ENCODE results near the gene SELPLG.

SELPLG gene

DNA sequence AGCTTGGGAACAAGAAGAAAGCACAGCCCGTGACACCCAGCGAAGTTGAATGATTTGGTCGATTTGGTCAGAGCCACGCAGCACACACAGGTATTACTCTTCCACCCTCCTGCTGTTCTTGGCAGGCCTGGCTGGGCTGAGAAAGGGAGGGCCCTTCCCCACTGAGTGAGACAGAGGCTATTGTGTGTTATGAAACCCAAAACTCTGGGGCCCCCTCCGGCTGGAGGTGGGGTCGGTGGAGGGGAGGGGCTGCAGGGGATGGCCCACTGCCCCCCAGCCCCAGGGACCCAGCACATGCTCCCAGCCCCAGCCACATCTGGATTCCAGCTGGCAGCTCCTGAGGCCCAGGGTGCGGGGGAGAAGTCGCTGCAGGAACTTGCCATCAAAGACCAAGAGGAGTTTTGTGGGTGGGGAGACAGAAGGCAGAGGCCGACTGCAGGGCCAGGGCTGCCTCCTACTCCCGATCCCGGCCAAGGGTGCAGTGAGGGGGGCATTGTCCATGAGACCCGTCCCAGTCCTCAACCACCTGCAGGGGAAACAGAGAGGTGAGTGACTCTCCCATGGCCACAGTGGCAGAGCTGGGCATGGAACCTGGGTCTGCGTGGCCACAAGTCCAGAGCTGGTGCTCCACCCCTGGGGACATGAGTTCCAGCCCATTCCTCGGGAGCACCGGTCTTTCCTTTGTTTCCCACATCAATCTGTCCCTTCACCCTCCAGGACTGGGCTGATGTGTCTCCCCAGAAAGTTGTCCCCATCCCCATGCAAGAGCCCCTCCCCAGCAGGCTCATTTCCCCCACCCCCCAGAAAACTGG lies 44.5 kb downstream of the SELPLG start:
- TF ChIP-seq, protein P1, sequence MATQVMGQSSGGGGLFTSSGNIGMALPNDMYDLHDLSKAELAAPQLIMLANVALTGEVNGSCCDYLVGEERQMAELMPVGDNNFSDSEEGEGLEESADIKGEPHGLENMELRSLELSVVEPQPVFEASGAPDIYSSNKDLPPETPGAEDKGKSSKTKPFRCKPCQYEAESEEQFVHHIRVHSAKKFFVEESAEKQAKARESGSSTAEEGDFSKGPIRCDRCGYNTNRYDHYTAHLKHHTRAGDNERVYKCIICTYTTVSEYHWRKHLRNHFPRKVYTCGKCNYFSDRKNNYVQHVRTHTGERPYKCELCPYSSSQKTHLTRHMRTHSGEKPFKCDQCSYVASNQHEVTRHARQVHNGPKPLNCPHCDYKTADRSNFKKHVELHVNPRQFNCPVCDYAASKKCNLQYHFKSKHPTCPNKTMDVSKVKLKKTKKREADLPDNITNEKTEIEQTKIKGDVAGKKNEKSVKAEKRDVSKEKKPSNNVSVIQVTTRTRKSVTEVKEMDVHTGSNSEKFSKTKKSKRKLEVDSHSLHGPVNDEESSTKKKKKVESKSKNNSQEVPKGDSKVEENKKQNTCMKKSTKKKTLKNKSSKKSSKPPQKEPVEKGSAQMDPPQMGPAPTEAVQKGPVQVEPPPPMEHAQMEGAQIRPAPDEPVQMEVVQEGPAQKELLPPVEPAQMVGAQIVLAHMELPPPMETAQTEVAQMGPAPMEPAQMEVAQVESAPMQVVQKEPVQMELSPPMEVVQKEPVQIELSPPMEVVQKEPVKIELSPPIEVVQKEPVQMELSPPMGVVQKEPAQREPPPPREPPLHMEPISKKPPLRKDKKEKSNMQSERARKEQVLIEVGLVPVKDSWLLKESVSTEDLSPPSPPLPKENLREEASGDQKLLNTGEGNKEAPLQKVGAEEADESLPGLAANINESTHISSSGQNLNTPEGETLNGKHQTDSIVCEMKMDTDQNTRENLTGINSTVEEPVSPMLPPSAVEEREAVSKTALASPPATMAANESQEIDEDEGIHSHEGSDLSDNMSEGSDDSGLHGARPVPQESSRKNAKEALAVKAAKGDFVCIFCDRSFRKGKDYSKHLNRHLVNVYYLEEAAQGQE (IDR thresholded peaks at IDR 0.05; ENCODE audit: insufficient replicate concordance, low read depth) = no peak
- no peak for TF ChIP-seq SPI1 (IDR thresholded peaks at IDR 0.05; ENCODE audit: borderline replicate concordance, low read depth)
- no peak for TF ChIP-seq GABPA (IDR thresholded peaks at IDR 0.05; ENCODE audit: low read depth)
- no peak for TF ChIP-seq POLR2AphosphoS5 (IDR thresholded peaks at IDR 0.05; ENCODE audit: low read depth)
- no peak for TF ChIP-seq CTCF (IDR thresholded peaks at IDR 0.05; ENCODE audit: insufficient read depth, low read length)
- no peaks in the 10 kb centered on the region for H3K27me3 ChIP-seq (ENCODE audit: insufficient read depth, poor library complexity, severe bottlenecking)
- H3K4me3 ChIP-seq (replicated peaks; ENCODE audit: insufficient read depth, low read length) = no peak overlapping the region
- no peak overlapping the region for H3K27ac ChIP-seq (replicated peaks)
- DNase-seq (ENCODE audit: low read depth in 1 of 2, low spot score in 1 of 2) = no peak

- Histone ChIP-seq H3K27ac (replicated peaks) (no peak overlapping the region), H3K4me3 (replicated peaks; ENCODE audit: insufficient read depth, low read length) (no peak overlapping the region), H3K27me3 (ENCODE audit: insufficient read depth, poor library complexity, severe bottlenecking) (no peaks in the 10 kb centered on the region)
- DNase-seq (ENCODE audit: low read depth in 1 of 2, low spot score in 1 of 2) = no peak
- TF ChIP-seq POLR2AphosphoS5 (IDR thresholded peaks at IDR 0.05; ENCODE audit: low read depth) = no peak
- TF ChIP-seq CTCF (IDR thresholded peaks at IDR 0.05; ENCODE audit: insufficient read depth, low read length) = no peak
- no peak for TF ChIP-seq SPI1 (IDR thresholded peaks at IDR 0.05; ENCODE audit: borderline replicate concordance, low read depth)
- TF ChIP-seq, protein P1 (IDR thresholded peaks at IDR 0.05; ENCODE audit: insufficient replicate concordance, low read depth) = no peak
- no peak for TF ChIP-seq GABPA (IDR thresholded peaks at IDR 0.05; ENCODE audit: low read depth)
Measured at GRCh38 chr12:108587826-108588225, 45.9 kb downstream of the SELPLG start.

DNA sequence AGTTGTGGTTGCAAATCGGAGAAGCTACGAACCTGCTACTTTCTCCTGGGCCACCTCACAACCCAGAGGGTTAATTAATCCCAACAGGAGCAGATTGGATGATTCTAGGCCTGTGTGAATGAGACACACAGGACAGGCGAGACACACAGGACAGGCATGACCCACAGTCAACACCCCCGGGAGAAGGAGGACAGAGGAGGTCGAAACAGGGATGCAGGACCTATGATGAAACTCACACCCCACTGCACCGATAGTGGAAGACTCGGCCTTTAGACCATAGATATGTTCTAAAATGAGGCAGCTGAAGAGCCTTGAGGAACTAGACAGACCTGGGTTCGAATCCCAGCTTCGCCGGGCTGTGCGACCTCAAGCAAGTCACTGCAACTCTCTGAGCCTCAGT lies 47.4 kb downstream of the SELPLG start:
- Histone ChIP-seq H3K27ac (replicated peaks) (no peak overlapping the region), H3K27me3 (ENCODE audit: insufficient read depth, poor library complexity, severe bottlenecking) (no peaks in the 10 kb centered on the region), H3K4me3 (replicated peaks; ENCODE audit: insufficient read depth, low read length) (no peak overlapping the region)
- DNase-seq (ENCODE audit: low read depth in 1 of 2, low spot score in 1 of 2) = no peak
- no peak for TF ChIP-seq CTCF (IDR thresholded peaks at IDR 0.05; ENCODE audit: insufficient read depth, low read length)
- TF ChIP-seq SPI1 (IDR thresholded peaks at IDR 0.05; ENCODE audit: borderline replicate concordance, low read depth) = no peak
- TF ChIP-seq, protein P1 (IDR thresholded peaks at IDR 0.05; ENCODE audit: insufficient replicate concordance, low read depth) = no peak
- TF ChIP-seq POLR2AphosphoS5 (IDR thresholded peaks at IDR 0.05; ENCODE audit: low read depth) = no peak
- TF ChIP-seq GABPA (IDR thresholded peaks at IDR 0.05; ENCODE audit: low read depth) = no peak
